Right lobe of liver (tissue), 4 donors: ENCODE measurements around the gene ALK.

Experiments used
- CTCF ChIP-seq, 4 donors: fragments of 200-600 bp in 3 of 4; fragments of 450-650 bp in 1 of 4; IDR thresholded peaks; one replicate each; pipeline versions ENCODE4 v1.5.1 to v1.8.0; 2016 to 2022; ENCODE audit warnings: antibody characterized with exemption in 4 of 4, mild to moderate bottlenecking in 2 of 4
- POLR2A ChIP-seq: fragments of 450-650 bp; IDR thresholded peaks from one replicate; pipeline ENCODE4 v1.6.1; 2017; ENCODE audit warnings: antibody characterized with exemption, mild to moderate bottlenecking
- donor health status: DM: no; HTN: no; CAD: no.
- donor health status: DM: no; HTN: no; CAD: no.
- donor health status: DM: no; HTN: yes; CAD: no.

GRCh38 chr2:29558097-29558496 is 363.3 kb downstream of the ALK start:
- TF ChIP-seq POLR2A (no peak), CTCF (IDR thresholded peaks at IDR 0.05) (no peak)
